Small intestine (tissue), 7 donors: ENCODE data around the gene CD200. TPM values are rescaled to one million over a fixed set of nuclear protein-coding genes. Genes with fewer than 3 reads are reported as not detected.
"Not testable (repeated sequence)": the region's sequence is repeated elsewhere in the genome, so short reads cannot be mapped to it uniquely, and the experiment has no call there.

Experiments used
- DNase-seq, 2 donors: peaks; one replicate each; pipeline versions ENCODE4 v3.0.0 to v3.0.0-alpha.2; 2013
- FAIRE-seq: peaks from 2 replicates; lab custom pipeline; 2012; peaks lifted over from hg19 to GRCh38; lab: Jason Lieb, UNC
- H3K27ac ChIP-seq, 3 donors: one replicate each; pipeline ENCODE4 v1.5.1; 2013; ENCODE audit warnings: low read length in 2 of 3, mild to moderate bottlenecking in 2 of 3, control low read depth in 1 of 3, inconsistent platforms in 1 of 3, low read depth in 1 of 3, moderate library complexity in 1 of 3
- H3K27me3 ChIP-seq, 3 donors: one replicate each; pipeline ENCODE4 v1.6.1; 2013; ENCODE audit warnings: low read length in 3 of 3, inconsistent platforms in 1 of 3; ENCODE audit not compliant: control insufficient read depth in 3 of 3, insufficient read depth in 3 of 3
- H3K36me3 ChIP-seq, 3 donors: one replicate each; pipeline ENCODE4 v1.6.1; 2013; ENCODE audit warnings: low read length in 3 of 3, inconsistent platforms in 1 of 3, low read depth in 1 of 3, mild to moderate bottlenecking in 1 of 3, moderate library complexity in 1 of 3; ENCODE audit not compliant: control insufficient read depth in 3 of 3, insufficient read depth in 2 of 3
- H3K4me1 ChIP-seq, 3 donors: one replicate each; pipeline ENCODE4 v1.6.1; 2013; ENCODE audit warnings: low read length in 2 of 3, inconsistent platforms in 1 of 3, low read depth in 1 of 3, mild to moderate bottlenecking in 1 of 3, moderate library complexity in 1 of 3; ENCODE audit not compliant: control insufficient read depth in 3 of 3, insufficient read depth in 2 of 3
- H3K4me3 ChIP-seq, 3 donors: one replicate each; pipeline ENCODE4 v1.5.1; 2013; ENCODE audit warnings: low read length in 3 of 3, control low read depth in 1 of 3, inconsistent platforms in 1 of 3, low read depth in 1 of 3, mild to moderate bottlenecking in 1 of 3, moderate library complexity in 1 of 3
- H3K9me3 ChIP-seq, 2 donors: one replicate each; pipeline ENCODE4 v1.6.1; 2013; ENCODE audit warnings: low read depth in 1 of 2, low read length in 1 of 2; ENCODE audit not compliant: control insufficient read depth in 2 of 2, insufficient read depth in 1 of 2
- WGBS, 3 donors: extraction: QIAGEN DNeasy Blood & Tissue Kit; methylation state at CpG; one replicate each; pipeline ENCODE4 v1.1.7; 2013; 5-methylcytosine and 5-hydroxymethylcytosine counted together
- polyA plus RNA-seq, 4 donors: library from polyadenylated mRNA; stranded (reverse) in 3 of 4; unstranded in 1 of 4; fragments of 200-250 nt in 3 of 4; fragments of 120-200 nt in 1 of 4; gene quantifications; one replicate each; pipeline versions ENCODE4 v1.2.1 to v1.2.3, GENCODE V29; 2013
- donor health status: healthy with polysubstance abuse.
- donor health status: control.
- donor health status: control.
- donor health status: Bipolar disorder and iron deficiency.
- donor health status: healthy.

CD200 gene
- polyA plus RNA-seq, 4 donors = 1.1 to 9.6 (median 7.9) TPM; not detected in 1

GRCh38 chr3:112378347-112378746, 45.4 kb downstream of the CD200 start:
- DNase-seq, H3K27ac ChIP-seq, FAIRE-seq, H3K27me3 ChIP-seq, H3K36me3 ChIP-seq, H3K4me3 ChIP-seq, H3K4me1 ChIP-seq, H3K9me3 ChIP-seq: not testable (repeated sequence)
- 83 to 85% (median 84%) methylated on average over 4 of the region's 4 CpGs for WGBS, 3 donors

GRCh38 chr3:112379020-112379690, 46.2 kb downstream of the CD200 start:
- Histone ChIP-seq H3K4me3 (no peak overlapping the region), H3K4me1 (peaks cover 0 to 6% (median 3%) of the 10 kb centered on the region in 3 donors), H3K9me3 (no peaks in the 10 kb centered on the region), H3K36me3 (no peaks in the 10 kb centered on the region), H3K27ac (no peak overlapping the region), H3K27me3 (no peaks in the 10 kb centered on the region)
- FAIRE-seq = no peak
- no peak for DNase-seq
- 82 to 91% (median 85%) methylated on average over 7 of the region's 7 CpGs for WGBS, 3 donors

GRCh38 chr3:112381673-112382542, 49.0 kb downstream of the CD200 start:
- FAIRE-seq (no peak), DNase-seq (no peak)
- no peaks in the 10 kb centered on the region for H3K27me3 ChIP-seq
- H3K27ac ChIP-seq = no peak overlapping the region
- H3K4me3 ChIP-seq = no peak overlapping the region
- H3K36me3 ChIP-seq = no peaks in the 10 kb centered on the region
- H3K9me3 ChIP-seq = no peaks in the 10 kb centered on the region
- 77 to 83% (median 79%) methylated on average over 7 of the region's 7 CpGs for WGBS, 3 donors
- H3K4me1 ChIP-seq = peaks cover 0 to 6% (median 3%) of the 10 kb centered on the region in 3 donors

- Histone ChIP-seq H3K9me3 (no peaks in the 10 kb centered on the region), H3K4me3 (no peak overlapping the region), H3K36me3 (no peaks in the 10 kb centered on the region), H3K27me3 (no peaks in the 10 kb centered on the region), H3K27ac (no peak overlapping the region), H3K4me1 (peaks cover 0 to 5% (median 0%) of the 10 kb centered on the region in 3 donors)
- no peak for FAIRE-seq
- no peak for DNase-seq
- WGBS, 3 donors = 85 to 93% (median 87%) methylated on average over 7 of the region's 7 CpGs
Measured at GRCh38 chr3:112382543-112383160, 49.7 kb downstream of the CD200 start.

- H3K27me3 ChIP-seq = no peaks in the 10 kb centered on the region
- H3K4me3 ChIP-seq = no peak overlapping the region
- H3K27ac ChIP-seq = no peak overlapping the region
- no peaks in the 10 kb centered on the region for H3K4me1 ChIP-seq
- no peaks in the 10 kb centered on the region for H3K9me3 ChIP-seq
- FAIRE-seq = no peak
- DNase-seq = no peak
- H3K36me3 ChIP-seq = no peaks in the 10 kb centered on the region
Measured at GRCh38 chr3:112384769-112385168, 51.8 kb downstream of the CD200 start.

- no peaks in the 10 kb centered on the region for H3K27me3 ChIP-seq
- H3K9me3 ChIP-seq = no peaks in the 10 kb centered on the region
- no peaks in the 10 kb centered on the region for H3K4me1 ChIP-seq
- DNase-seq = no peak
- H3K4me3 ChIP-seq = no peak overlapping the region
- no peak for FAIRE-seq
- H3K36me3 ChIP-seq = no peaks in the 10 kb centered on the region
- H3K27ac ChIP-seq = no peak overlapping the region
Measured at GRCh38 chr3:112388972-112389371, 56.0 kb downstream of the CD200 start.

GRCh38 chr3:112389961-112390360, 57.0 kb downstream of the CD200 start:
- Histone ChIP-seq H3K27ac (no peak overlapping the region), H3K4me1 (peaks cover 0 to 4% (median 0%) of the 10 kb centered on the region in 3 donors), H3K27me3 (no peaks in the 10 kb centered on the region), H3K4me3 (no peak overlapping the region), H3K36me3 (no peaks in the 10 kb centered on the region), H3K9me3 (no peaks in the 10 kb centered on the region)
- FAIRE-seq (no peak), DNase-seq (no peak)

GRCh38 chr3:112390783-112391641, 58.1 kb downstream of the CD200 start:
- no peak for FAIRE-seq
- peak overlapping the region in 2 of 3 donors; percentile 54 to 67 for H3K27ac ChIP-seq

More at GRCh38 chr3:112390783-112391641, 58.1 kb downstream of the CD200 start:
- WGBS, 3 donors = 44 to 70% (median 60%) methylated on average over 4 of the region's 4 CpGs
- Histone ChIP-seq H3K9me3 (no peaks in the 10 kb centered on the region), H3K4me1 (peaks cover 0 to 4% (median 0%) of the 10 kb centered on the region in 3 donors), H3K36me3 (no peaks in the 10 kb centered on the region), H3K4me3 (no peak overlapping the region), H3K27me3 (no peaks in the 10 kb centered on the region)
- no peak for DNase-seq
